Loucy (cell line): ENCODE data around the gene ACADVL.
"Not testable (repeated sequence)": the region's sequence is repeated elsewhere in the genome, so short reads cannot be mapped to it uniquely, and the experiment has no call there.

Source experiments
- H2AFZ ChIP-seq: fragments of 200-600 bp; sonication (generic); 2 replicates; pipeline ENCODE4 v1.6.0; 2016; ENCODE audit warnings: antibody characterized with exemption, mild to moderate bottlenecking, low read length, moderate library complexity
- H3F3A ChIP-seq: fragments of 200-600 bp; 2 replicates; pipeline ENCODE4 v1.6.0; 2016; ENCODE audit warnings: antibody characterized with exemption, low read depth, mild to moderate bottlenecking
- H3K27me3 ChIP-seq: fragments of 200-600 bp; sonication (generic); 2 replicates; pipeline ENCODE4 v1.6.1; 2014; ENCODE audit warnings: low read length, mild to moderate bottlenecking; ENCODE audit not compliant: insufficient read depth, poor library complexity, severe bottlenecking
- H3K36me3 ChIP-seq: fragments of 200-600 bp; sonication (generic); 2 replicates; pipeline ENCODE4 v1.6.1; 2016; ENCODE audit warnings: low read length; ENCODE audit not compliant: insufficient read depth
- H3K4me1 ChIP-seq: fragments of 200-600 bp; sonication (generic); 2 replicates; pipeline ENCODE4 v1.5.1; 2014; ENCODE audit warnings: low read length, mild to moderate bottlenecking; ENCODE audit not compliant: insufficient read depth, poor library complexity, severe bottlenecking
- H3K4me2 ChIP-seq: fragments of 200-600 bp; sonication (generic); 2 replicates; pipeline ENCODE4 v1.6.0; 2014; ENCODE audit warnings: antibody characterized with exemption, low read length, low read depth, mild to moderate bottlenecking; ENCODE audit not compliant: poor library complexity, severe bottlenecking
- H3K4me3 ChIP-seq: fragments of 200-600 bp; sonication (generic); 2 replicates; pipeline ENCODE4 v1.5.1; 2014; ENCODE audit warnings: low read length, mild to moderate bottlenecking, mixed read lengths; ENCODE audit not compliant: poor library complexity, severe bottlenecking
- H3K79me2 ChIP-seq: fragments of 200-600 bp; sonication (generic); 2 replicates; pipeline ENCODE4 v1.6.1; 2014; ENCODE audit warnings: low read length; ENCODE audit not compliant: insufficient read depth
- H3K9ac ChIP-seq: fragments of 200-600 bp; sonication (generic); 2 replicates; pipeline ENCODE4 v1.6.0; 2014; ENCODE audit warnings: mild to moderate bottlenecking, low read depth, low read length, moderate library complexity; ENCODE audit not compliant: poor library complexity, severe bottlenecking
- H3K9me2 ChIP-seq: fragments of 200-600 bp; sonication (generic); replicated peaks from 2 replicates; pipeline ENCODE4 v1.6.1; 2016; ENCODE audit warnings: low read depth, low read length, mixed read lengths
- H3K9me3 ChIP-seq: fragments of 200-600 bp; sonication (generic); 2 replicates; pipeline ENCODE4 v1.6.1; 2014; ENCODE audit warnings: mild to moderate bottlenecking, antibody characterized with exemption, low read length, low read depth; ENCODE audit not compliant: insufficient read depth
- H4K20me1 ChIP-seq: fragments of 200-600 bp; sonication (generic); 2 replicates; pipeline ENCODE4 v1.6.0; 2014; ENCODE audit warnings: antibody characterized with exemption, low read length, mild to moderate bottlenecking; ENCODE audit not compliant: insufficient read depth, poor library complexity, severe bottlenecking
- EZH2phosphoT487 ChIP-seq: fragments of 200-600 bp; IDR thresholded peaks from 2 replicates; pipeline ENCODE4 v1.6.1; 2018; ENCODE audit warnings: antibody characterized with exemption, mild to moderate bottlenecking, moderate library complexity, borderline replicate concordance
- TF ChIP-seq, protein P1 (sequence below): fragments of 200-600 bp; sonication (generic); conservative IDR thresholded peaks from 2 replicates; pipeline ENCODE4 v1.5.1; 2014; ENCODE audit warnings: mild to moderate bottlenecking, antibody characterized with exemption, low read length

ACADVL gene

DNA sequence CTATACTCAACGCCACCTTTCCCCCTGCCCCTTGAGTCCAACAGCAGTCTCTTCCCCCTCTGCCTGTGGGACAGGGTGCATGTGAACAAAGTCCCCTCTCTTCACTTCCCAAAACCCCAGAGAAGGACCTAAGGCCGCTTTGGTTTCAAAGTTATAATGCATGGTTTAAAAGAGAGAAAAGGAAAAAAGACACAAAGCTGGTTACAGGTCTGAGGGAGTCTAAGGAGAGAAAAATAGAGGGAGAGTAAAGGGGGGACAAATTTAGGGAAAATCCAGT lies 23.7 kb downstream of the ACADVL start:
- peaks cover 25% of the 10 kb centered on the region for H3K4me1 ChIP-seq

DNA sequence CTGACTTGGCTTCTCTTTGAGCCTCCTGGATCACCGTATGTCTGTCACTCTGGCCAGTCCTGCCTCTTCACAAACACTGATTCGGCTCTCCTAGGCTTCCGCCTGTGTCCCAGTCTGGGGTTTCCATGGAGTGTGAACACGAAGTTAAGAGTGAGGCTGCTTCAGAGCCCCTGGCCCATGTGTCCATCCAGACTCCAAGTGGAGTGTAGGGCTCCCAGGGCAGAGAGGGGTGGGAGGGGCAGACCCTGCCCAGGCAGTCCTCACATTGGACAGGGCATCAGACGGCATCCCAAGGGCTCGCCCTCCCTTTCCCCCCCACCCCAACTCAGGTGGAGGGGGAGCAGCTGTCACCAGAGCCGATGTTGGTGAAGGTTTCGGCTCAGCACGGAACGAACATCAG lies 24.1 kb downstream of the ACADVL start:
- H3K4me3 ChIP-seq, H3K9me2 ChIP-seq, H3F3A ChIP-seq, H3K4me2 ChIP-seq, H3K9me3 ChIP-seq, H3K9ac ChIP-seq, H3K27me3 ChIP-seq, H2AFZ ChIP-seq: not testable (repeated sequence)
- Histone ChIP-seq H4K20me1 (peaks cover 16% of the 10 kb centered on the region), H3K4me1 (peaks cover 29% of the 10 kb centered on the region), H3K79me2 (peaks cover 60% of the 10 kb centered on the region), H3K36me3 (peaks cover 23% of the 10 kb centered on the region; the same call in 1 of the 2 replicates)

More for the DNA sequence above, 23.7 kb downstream of the ACADVL start:
- H4K20me1 ChIP-seq, result peaks cover 12% of the 10 kb centered on the region
- H3K4me2 ChIP-seq, result peak overlapping the region; percentile 75
- peak overlapping the region; percentile 86 for H3K4me3 ChIP-seq
- peaks cover 23% of the 10 kb centered on the region; the same call in 1 of the 2 replicates for H3K36me3 ChIP-seq
- H3K27me3 ChIP-seq, result peaks cover 5% of the 10 kb centered on the region
- H2AFZ ChIP-seq, result no peak overlapping the region
- H3K9ac ChIP-seq, result no peak overlapping the region
- H3K79me2 ChIP-seq, result peaks cover 59% of the 10 kb centered on the region
- no peaks in the 10 kb centered on the region for H3K9me3 ChIP-seq
- H3F3A ChIP-seq, result 0 out of 2 replicates have a peak, but pooled peaks cover 3% of the 10 kb centered on the region
- H3K9me2 ChIP-seq, result no peaks in the 10 kb centered on the region
- TF ChIP-seq, protein P1, sequence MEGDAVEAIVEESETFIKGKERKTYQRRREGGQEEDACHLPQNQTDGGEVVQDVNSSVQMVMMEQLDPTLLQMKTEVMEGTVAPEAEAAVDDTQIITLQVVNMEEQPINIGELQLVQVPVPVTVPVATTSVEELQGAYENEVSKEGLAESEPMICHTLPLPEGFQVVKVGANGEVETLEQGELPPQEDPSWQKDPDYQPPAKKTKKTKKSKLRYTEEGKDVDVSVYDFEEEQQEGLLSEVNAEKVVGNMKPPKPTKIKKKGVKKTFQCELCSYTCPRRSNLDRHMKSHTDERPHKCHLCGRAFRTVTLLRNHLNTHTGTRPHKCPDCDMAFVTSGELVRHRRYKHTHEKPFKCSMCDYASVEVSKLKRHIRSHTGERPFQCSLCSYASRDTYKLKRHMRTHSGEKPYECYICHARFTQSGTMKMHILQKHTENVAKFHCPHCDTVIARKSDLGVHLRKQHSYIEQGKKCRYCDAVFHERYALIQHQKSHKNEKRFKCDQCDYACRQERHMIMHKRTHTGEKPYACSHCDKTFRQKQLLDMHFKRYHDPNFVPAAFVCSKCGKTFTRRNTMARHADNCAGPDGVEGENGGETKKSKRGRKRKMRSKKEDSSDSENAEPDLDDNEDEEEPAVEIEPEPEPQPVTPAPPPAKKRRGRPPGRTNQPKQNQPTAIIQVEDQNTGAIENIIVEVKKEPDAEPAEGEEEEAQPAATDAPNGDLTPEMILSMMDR, result no peak
- TF ChIP-seq EZH2phosphoT487, result no peak

DNA sequence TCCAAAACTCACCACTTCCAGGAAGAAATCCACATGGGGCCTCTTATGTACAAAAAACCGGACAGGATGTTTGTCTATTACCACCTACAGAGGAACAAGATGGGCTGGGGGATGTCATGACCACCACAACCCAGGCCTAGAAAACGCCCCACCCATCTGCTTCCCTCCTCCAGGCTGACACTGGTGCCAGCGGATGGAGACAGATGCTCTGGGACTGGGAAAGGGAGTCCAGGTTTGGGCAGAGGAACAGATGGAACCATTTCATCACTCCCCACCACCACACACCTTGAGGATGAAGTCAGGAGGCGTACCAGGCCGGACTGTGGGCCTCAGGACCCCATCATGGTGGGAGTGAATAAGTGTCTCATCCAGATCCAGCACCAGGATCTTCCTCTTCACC lies 27.0 kb downstream of the ACADVL start:
- H3K4me3 ChIP-seq, result no peak overlapping the region
- H4K20me1 ChIP-seq, result peaks cover 38% of the 10 kb centered on the region
- no peaks in the 10 kb centered on the region for H3K27me3 ChIP-seq
- H3K36me3 ChIP-seq, result peaks cover 23% of the 10 kb centered on the region; the same call in 1 of the 2 replicates
- 0 out of 2 replicates have a peak, but pooled peaks cover 3% of the 10 kb centered on the region for H3F3A ChIP-seq
- no peak overlapping the region for H3K4me2 ChIP-seq
- peaks cover 32% of the 10 kb centered on the region for H3K4me1 ChIP-seq
- no peak overlapping the region for H3K9ac ChIP-seq
- no peak overlapping the region for H2AFZ ChIP-seq
- TF ChIP-seq, protein P1, result no peak
- H3K9me3 ChIP-seq, result no peaks in the 10 kb centered on the region
- H3K79me2 ChIP-seq, result peaks cover 61% of the 10 kb centered on the region
- no peaks in the 10 kb centered on the region for H3K9me2 ChIP-seq

DNA sequence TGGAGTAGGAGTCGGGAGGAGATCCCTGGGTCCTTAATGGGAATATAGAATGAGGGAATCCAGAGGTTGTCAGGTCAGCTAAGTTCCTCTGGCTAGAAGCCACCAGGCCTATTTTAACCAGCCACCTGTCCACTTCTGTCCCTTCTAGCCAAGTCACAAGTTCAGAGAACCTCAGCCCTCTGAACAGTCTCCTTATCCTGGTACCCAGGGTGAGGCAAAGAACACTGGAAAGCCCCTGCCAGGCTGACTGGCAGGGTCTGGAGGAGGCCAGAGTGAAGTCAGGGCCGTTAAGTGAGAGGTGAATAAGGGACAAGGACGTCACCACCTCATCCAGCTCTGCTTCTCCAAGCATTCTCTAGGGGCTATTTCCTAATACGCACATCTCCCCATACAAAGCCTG lies 29.1 kb downstream of the ACADVL start:
- H3K27me3 ChIP-seq, result no peaks in the 10 kb centered on the region
- TF ChIP-seq EZH2phosphoT487, result no peak
- TF ChIP-seq, protein P1, result no peak
- H3K36me3 ChIP-seq, result peaks cover 22% of the 10 kb centered on the region; the same call in 1 of the 2 replicates
- H3K9me2 ChIP-seq, result no peaks in the 10 kb centered on the region
- H3K79me2 ChIP-seq, result peaks cover 70% of the 10 kb centered on the region
- H3K9me3 ChIP-seq, result no peaks in the 10 kb centered on the region
- no peaks in the 10 kb centered on the region for H3F3A ChIP-seq
- H4K20me1 ChIP-seq, result peaks cover 47% of the 10 kb centered on the region
- no peak overlapping the region for H2AFZ ChIP-seq
- H3K9ac ChIP-seq, result peak overlapping the region; percentile 87
- peaks cover 33% of the 10 kb centered on the region for H3K4me1 ChIP-seq
- peak overlapping the region; percentile 84 for H3K4me3 ChIP-seq
- peak overlapping the region; percentile 99 for H3K4me2 ChIP-seq
